ENCODE data around the gene ZNF454.

The ZNF454 gene

DNA sequence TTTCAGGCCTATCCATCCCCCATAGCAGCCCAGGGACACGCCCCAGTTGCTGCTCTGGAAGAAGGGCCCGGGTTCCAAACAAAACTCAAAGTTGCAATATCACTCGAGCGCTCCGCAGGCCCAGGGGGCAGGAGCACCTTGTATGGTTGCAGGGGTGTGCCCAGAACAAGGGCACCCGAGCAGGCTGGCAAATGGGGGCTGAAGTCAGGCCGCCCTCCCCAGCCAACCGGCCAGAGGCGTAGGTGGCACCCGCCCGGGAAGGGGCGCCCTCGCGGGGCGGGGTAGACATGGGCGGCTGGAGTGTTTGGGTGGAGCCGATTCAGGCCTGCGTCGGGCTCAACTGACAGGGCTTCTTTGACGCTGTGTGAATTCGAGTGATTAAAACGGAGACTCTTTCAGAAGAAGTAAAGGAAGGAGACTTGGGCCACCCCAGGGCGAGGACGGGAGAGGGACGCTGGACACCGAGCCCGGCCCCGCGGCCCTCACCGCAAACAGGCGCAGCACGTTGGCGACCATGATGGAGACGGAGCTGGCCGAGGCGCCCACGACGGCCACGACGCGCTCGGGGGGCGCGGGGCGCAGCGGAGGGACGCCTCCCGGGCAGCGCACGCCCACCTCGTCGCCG, 53.1 kb downstream of the ZNF454 start:
- DNase-seq = no peak

DNA sequence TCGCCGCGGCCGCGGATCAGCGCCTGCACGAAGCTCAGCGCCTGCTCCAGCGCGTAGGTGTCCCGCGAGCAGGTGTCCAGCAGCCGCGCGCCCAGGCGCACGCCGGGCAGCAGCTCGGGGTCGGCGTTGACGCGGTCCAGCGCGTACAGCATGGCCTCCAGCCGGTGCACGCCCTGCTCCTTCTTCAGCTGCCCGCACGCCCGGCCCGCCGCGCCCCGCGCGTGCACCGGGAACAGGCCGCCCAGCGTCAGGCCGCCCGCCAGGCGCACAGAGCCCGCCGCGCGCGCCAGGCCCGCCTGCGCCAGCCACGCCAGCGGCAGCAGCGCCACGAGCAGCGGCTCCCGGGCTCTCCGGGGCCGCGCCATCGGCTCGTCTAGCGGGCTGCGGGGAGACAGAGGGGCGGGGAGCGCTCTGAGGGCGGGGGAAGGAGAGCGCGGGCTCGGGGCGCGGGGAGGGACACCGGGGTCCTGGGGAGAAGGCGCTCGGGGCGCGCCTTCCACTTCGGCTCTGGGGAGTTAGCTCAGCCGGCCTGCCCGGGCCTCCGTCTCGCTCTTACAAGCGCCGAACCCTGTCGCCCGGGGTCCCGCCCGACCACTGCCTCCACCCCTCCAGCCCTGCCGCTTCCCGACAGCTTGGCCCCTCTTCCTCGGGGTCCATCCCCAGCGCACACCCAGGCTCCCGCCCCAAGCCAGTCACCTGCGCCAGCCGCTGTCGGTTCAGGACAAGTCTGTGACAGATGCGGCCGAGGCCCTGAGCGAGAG, 53.8 kb downstream of the ZNF454 start, which contains the start of gene GRM6:
TSS of gene GRM6 (minus strand) at position 741 of the 761 bp plus-strand sequence. CDS start at position 365, 376 bp downstream.
- DNase-seq = no peak

DNA sequence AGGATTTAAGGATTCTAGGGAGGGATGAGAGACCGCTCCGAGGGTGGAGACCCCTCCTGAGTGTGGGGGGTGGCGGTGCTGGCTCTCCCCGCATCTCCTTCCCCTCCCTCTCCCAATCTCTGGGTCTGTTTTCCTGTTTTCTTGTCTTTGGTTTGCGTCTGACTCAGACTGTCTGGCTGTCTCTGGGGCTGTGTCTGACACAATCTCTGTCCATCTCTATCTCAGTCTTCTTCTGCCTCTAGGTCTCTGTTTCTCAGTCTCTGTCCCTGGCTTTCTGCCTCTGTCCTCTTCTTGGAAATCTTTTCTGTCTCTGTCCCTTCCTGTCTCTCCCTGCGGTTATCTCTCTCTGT, 54.3 kb downstream of the ZNF454 start:
- no peak for DNase-seq

DNA sequence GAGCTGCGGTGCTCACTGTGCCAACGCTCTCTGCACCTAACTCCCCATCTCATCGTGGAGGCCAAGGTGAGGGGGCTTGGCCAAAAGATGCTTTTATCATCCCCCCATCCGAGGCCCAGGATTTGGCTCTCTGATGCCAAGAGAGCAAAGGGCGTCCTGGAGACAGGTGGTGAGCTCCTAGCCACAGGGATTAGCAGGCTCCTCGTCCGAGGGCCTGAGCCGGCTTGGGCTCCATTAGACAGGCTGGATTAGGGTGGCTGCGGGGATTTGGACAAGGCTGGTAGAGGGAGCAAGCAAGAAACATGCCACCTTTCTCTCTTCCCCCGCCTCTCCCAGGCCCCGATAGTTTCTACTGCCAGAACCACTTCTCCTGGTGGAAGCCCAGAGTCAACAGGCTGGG, 55.2 kb downstream of the ZNF454 start:
- no peak for DNase-seq

DNA sequence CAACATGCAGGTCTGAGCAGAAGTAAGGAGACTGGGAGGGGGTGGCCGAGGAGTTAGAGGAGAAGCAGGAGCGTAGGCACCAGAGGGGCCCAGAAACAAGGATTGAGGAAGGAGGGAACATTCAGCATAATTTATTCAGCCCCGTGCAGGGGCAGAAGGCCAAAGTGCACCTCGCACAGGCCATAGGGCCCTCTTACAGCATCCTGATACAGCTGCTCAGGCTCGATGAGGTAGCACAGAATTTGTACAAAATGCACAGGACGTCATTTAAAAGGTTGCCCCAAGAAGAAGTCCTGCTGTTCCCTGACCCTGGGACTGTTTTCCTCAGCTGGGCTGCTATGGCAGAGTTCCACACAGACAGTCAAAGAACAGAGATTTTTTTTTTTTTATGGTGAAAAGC, 56.2 kb downstream of the ZNF454 start:
- DNase-seq = no peak

DNA sequence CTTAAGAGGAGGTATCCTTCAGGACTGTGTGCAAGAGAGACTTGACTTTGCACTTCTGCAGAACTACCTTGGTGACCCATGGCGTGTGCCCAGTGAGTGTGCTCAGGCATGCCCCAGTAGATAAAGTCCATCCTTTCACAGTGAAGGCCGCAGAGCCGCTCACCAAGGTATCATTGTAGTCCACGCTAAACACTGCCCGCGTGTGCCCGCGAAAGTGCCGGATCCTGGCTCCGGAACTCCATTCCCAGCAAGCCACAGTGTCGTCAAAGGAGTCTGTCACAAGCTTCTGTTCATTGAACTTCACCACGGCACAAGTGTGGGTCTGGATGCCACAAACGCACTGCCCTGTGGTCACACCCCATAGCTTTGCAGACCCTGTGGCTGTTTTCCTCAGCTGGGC, 57.4 kb downstream of the ZNF454 start:
- DNase-seq = no peak

DNA sequence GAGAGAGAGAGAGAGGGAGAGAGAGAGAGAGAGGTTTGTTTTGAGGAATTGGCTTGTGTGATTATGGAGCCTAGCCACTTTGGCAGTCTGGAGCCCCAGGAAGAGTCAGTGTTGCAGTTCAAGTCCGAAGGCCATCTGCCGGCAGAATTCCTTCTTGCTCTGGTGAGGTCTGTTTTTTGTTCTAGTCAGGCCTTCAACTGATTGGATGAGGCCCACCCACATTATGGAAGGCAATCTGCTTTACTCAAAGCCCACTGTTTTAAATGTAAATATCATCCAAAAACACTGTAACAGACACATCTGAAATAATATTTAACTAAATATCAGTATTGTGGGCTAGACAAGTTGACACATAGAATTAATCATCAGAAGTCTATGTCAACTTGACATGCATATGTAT, 65.6 kb downstream of the ZNF454 start:
- no peak for DNase-seq

DNA sequence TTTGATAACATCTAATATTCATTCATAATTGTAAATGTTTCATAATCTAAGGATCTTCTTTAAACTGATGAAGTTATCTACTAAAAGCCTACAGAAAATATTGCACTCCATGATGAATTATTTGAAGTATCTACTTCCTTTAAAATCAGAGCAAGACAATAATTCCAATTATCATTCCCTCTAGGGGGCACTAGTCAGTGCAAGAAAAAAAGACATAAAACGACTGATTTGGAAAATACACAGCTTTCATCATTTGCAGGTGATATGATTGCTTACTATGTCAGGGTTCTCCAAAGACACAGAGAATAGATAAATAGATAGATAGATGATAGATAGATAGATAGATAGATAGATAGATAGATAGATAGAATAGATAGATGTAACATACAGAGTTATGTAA, 67.7 kb downstream of the ZNF454 start:
- no peak for DNase-seq
